GM12892 (cell line): Measurements from ENCODE around the gene FBXW4.

Experiments used
- DNase-seq: peaks from one replicate; pipeline ENCODE4 v3.0.0; 2011; ENCODE audit not compliant: insufficient read length
- FAIRE-seq: peaks from 2 replicates; lab custom pipeline; 2011; peaks lifted over from hg19 to GRCh38; lab: Jason Lieb, UNC
- POLR2A ChIP-seq: IDR thresholded peaks from 2 replicates; pipeline ENCODE4 v1.6.1; 2011; ENCODE audit warnings: low read depth, low read length, control low read depth
- POLR2AphosphoS5 ChIP-seq: IDR thresholded peaks from 2 replicates; pipeline ENCODE4 v1.6.1; 2011; ENCODE audit warnings: low read depth, low read length, control low read depth
- TAF1 ChIP-seq: IDR thresholded peaks from 2 replicates; pipeline ENCODE4 v1.6.1; 2011; ENCODE audit warnings: low read depth, mild to moderate bottlenecking, control low read depth, low read length, borderline replicate concordance

The FBXW4 gene

DNA sequence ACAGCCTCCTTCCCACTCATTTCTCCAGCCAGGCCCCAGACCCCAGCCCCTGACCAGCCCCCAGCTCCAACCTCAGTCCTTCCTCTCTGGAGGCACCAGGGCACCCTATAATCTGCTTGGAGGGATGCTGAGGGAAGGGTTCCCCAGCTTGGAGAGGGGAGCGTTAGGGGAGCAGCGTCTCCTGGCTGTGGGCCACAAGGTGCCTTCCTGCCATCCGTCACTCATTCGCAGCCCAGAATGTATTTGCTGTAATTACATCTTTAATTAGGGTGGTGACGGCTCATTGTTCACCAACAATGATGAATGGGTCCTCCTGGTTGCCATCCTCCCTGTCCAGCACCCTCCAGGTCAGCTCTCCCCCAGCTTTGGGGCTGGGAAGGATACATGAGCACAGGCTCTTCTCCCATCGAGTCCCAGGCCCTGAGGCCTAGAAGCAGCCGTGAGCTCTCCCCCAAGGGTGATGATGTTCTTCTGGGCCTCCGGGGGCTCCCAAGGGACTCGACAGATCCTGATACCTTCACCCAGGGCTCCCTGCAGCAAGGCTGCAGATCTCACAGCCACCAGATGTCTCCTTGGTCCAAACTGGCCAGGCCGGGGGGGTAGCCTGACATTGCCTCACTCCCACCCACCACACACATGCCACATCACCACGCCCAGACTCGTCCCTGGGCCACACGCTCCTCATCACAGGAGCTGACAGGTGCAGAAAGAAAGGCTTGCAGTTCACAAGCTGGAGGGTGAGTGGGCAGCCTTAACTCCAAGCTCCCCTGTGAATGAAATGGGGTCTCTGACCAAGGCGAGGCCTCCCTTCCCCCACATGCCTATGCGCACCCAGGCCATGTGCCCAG lies 133.7 kb downstream of the FBXW4 start:
- TF ChIP-seq POLR2AphosphoS5 (no peak), TAF1 (no peak), POLR2A (no peak)
- no peak for FAIRE-seq
- no peak for DNase-seq
